Measurements from ENCODE around the gene VTI1B. TPM values are rescaled to one million over a fixed set of nuclear protein-coding genes. Genes with fewer than 3 reads are reported as not detected.

Gene VTI1B
- total and polyA plus RNA-seq, 2 experiments from 2014 or later = 44.7 to 96.1 TPM

- TF ChIP-seq CREB1 (CRISPR knock-in tag; IDR thresholded peaks at IDR 0.05; ENCODE audit: low read depth) = no peak
- no peak for TF ChIP-seq JUNB (IDR thresholded peaks at IDR 0.05; ENCODE audit: unreplicated experiment)
- TF ChIP-seq EZH2phosphoT487 (IDR thresholded peaks at IDR 0.05; ENCODE audit: unreplicated experiment) = no peak
Observed at GRCh38 chr14:67623114-67623513, 51.3 kb downstream of the VTI1B start (continued).

- Histone ChIP-seq H2AFZ (no peak overlapping the region), H4K20me1 (replicated peaks; ENCODE audit: insufficient read depth) (no peaks in the 10 kb centered on the region), H3K9me2 (ENCODE audit: insufficient read depth) (no peaks in the 10 kb centered on the region), H3K27me3 (ENCODE audit: insufficient read depth) (peaks cover 11% of the 10 kb centered on the region), H3K4me2 (peak overlapping the region; percentile 47), H3K4me1 (ENCODE audit: insufficient read depth) (peaks cover 14% of the 10 kb centered on the region), H3K36me3 (ENCODE audit: insufficient read depth) (peaks cover 5% of the 10 kb centered on the region; the same call in 1 of the 2 replicates), H3K4me3 (no peak overlapping the region), H3F3A (replicated peaks; ENCODE audit: low read depth) (no peaks in the 10 kb centered on the region), H3K27ac (ENCODE audit: low read depth) (no peak overlapping the region), H3K79me2 (replicated peaks; ENCODE audit: insufficient read depth) (no peaks in the 10 kb centered on the region)
- H3K27ac Mint-ChIP-seq = peak overlapping the region; percentile 81
- H3K4me3 Mint-ChIP-seq = no peak overlapping the region; the same call in 2 of the 3 replicates
- TF ChIP-seq ZNF462 (CRISPR knock-in tag; IDR thresholded peaks at IDR 0.05) = no peak
- TF ChIP-seq ZNF114 (CRISPR knock-in tag; IDR thresholded peaks at IDR 0.05) = no peak
- TF ChIP-seq STAT1 (IDR thresholded peaks at IDR 0.05; ENCODE audit: unreplicated experiment) = no peak
- TF ChIP-seq EZH2 (IDR thresholded peaks at IDR 0.05; ENCODE audit: low read depth, unreplicated experiment) = no peak
- TF ChIP-seq ZNF331 (CRISPR knock-in tag; IDR thresholded peaks at IDR 0.05; ENCODE audit: low read depth) = no peak
- no peak for TF ChIP-seq EZH2phosphoT487 (IDR thresholded peaks at IDR 0.05; ENCODE audit: unreplicated experiment)
- no peak for TF ChIP-seq ETS1 (IDR thresholded peaks at IDR 0.05)
- no peak for TF ChIP-seq JUNB (IDR thresholded peaks at IDR 0.05; ENCODE audit: unreplicated experiment)
- no peak for TF ChIP-seq NANOG (IDR thresholded peaks at IDR 0.05; ENCODE audit: borderline replicate concordance)
- no peak for TF ChIP-seq CREB1 (CRISPR knock-in tag; IDR thresholded peaks at IDR 0.05; ENCODE audit: low read depth)
- TF ChIP-seq POLR2AphosphoS5 (IDR thresholded peaks at IDR 0.05; ENCODE audit: low read depth) = no peak
- ATAC-seq (no peak), DNase-seq (ENCODE audit: low spot score) (peak; percentile 77)
- no peaks in the 10 kb centered on the region for H3K9me3 Mint-ChIP-seq
- H3K36me3 Mint-ChIP-seq (ENCODE audit: low read depth) = peaks cover 23% of the 10 kb centered on the region
- peaks cover 13% of the 10 kb centered on the region for H3K27me3 Mint-ChIP-seq (ENCODE audit: insufficient read depth, low read depth, poor library complexity)
- H3K4me1 Mint-ChIP-seq = peaks cover 26% of the 10 kb centered on the region
Observed at GRCh38 chr14:67622675-67623074, 51.8 kb downstream of the VTI1B start.
